ENCODE data around the gene THOC7.

The THOC7 gene

GRCh38 chr3:63905731-63906620 lies 42.4 kb upstream of the THOC7 start:
- Histone ChIP-seq H3K4me2 (ENCODE audit: low read depth, low read length) (no peak overlapping the region), H3K79me2 (ENCODE audit: low read length) (peaks cover 14% of the 10 kb centered on the region; the same call in 1 of the 2 replicates), H3K9me3 (replicated peaks; ENCODE audit: insufficient read depth, low read length) (no peaks in the 10 kb centered on the region), H4K20me1 (ENCODE audit: insufficient read depth, low read length) (no peaks in the 10 kb centered on the region), H3F3A (ENCODE audit: insufficient read depth, low read length) (peaks cover 6% of the 10 kb centered on the region), H3K36me3 (replicated peaks; ENCODE audit: insufficient read depth, low read length) (no peaks in the 10 kb centered on the region), H3K9me2 (replicated peaks; ENCODE audit: insufficient read depth, low read length) (no peaks in the 10 kb centered on the region), H3K4me1 (ENCODE audit: low read length) (peaks cover 11% of the 10 kb centered on the region), H3K27me3 (replicated peaks; ENCODE audit: insufficient read depth, low read length) (no peaks in the 10 kb centered on the region), H3K9ac (ENCODE audit: low read length) (no peak overlapping the region), H3K4me3 (ENCODE audit: low read length) (no peak overlapping the region), H3K27ac (ENCODE audit: low read length) (no peak overlapping the region), H2AFZ (ENCODE audit: low read length) (no peak overlapping the region)
- DNase-seq = no peak
- TF ChIP-seq, protein P1, sequence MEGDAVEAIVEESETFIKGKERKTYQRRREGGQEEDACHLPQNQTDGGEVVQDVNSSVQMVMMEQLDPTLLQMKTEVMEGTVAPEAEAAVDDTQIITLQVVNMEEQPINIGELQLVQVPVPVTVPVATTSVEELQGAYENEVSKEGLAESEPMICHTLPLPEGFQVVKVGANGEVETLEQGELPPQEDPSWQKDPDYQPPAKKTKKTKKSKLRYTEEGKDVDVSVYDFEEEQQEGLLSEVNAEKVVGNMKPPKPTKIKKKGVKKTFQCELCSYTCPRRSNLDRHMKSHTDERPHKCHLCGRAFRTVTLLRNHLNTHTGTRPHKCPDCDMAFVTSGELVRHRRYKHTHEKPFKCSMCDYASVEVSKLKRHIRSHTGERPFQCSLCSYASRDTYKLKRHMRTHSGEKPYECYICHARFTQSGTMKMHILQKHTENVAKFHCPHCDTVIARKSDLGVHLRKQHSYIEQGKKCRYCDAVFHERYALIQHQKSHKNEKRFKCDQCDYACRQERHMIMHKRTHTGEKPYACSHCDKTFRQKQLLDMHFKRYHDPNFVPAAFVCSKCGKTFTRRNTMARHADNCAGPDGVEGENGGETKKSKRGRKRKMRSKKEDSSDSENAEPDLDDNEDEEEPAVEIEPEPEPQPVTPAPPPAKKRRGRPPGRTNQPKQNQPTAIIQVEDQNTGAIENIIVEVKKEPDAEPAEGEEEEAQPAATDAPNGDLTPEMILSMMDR (IDR thresholded peaks at IDR 0.05; ENCODE audit: low read length) = no peak
- TF ChIP-seq EZH2 (optimal IDR thresholded peaks at IDR 0.05; ENCODE audit: low read depth, low read length) (no peak), EZH2phosphoT487 (IDR thresholded peaks at IDR 0.05; ENCODE audit: low read length) (no peak)

DNA sequence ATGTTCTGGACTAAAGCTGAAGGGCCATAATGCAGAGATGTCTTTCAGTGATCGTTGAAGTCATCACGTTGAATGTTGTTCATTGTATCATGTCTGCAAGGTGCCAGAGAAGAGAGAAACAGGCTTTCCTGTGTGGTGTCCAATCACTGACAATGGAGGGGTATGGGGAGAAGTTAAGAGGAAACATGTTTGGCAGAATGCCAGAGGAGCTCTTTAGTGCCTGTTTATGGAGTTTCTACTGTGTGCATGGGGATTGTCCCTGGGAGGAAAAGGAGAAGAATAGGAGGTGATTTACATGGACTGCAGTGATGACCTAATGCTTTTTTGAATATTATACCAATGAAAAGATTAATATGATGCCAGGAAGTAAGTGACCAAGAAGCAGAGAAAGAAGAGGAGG lies 36.9 kb upstream of the THOC7 start:
- Histone ChIP-seq H3F3A (ENCODE audit: insufficient read depth, low read length) (0 out of 2 replicates have a peak, but pooled peaks cover 2% of the 10 kb centered on the region), H3K9ac (ENCODE audit: low read length) (no peak overlapping the region), H3K4me3 (ENCODE audit: low read length) (no peak overlapping the region), H3K9me3 (replicated peaks; ENCODE audit: insufficient read depth, low read length) (no peaks in the 10 kb centered on the region), H3K4me1 (ENCODE audit: low read length) (peaks cover 16% of the 10 kb centered on the region), H3K27ac (ENCODE audit: low read length) (no peak overlapping the region), H3K27me3 (replicated peaks; ENCODE audit: insufficient read depth, low read length) (no peaks in the 10 kb centered on the region), H3K4me2 (ENCODE audit: low read depth, low read length) (no peak overlapping the region), H3K9me2 (replicated peaks; ENCODE audit: insufficient read depth, low read length) (no peaks in the 10 kb centered on the region), H4K20me1 (ENCODE audit: insufficient read depth, low read length) (no peaks in the 10 kb centered on the region), H3K36me3 (replicated peaks; ENCODE audit: insufficient read depth, low read length) (0 out of 2 replicates have a peak, but pooled peaks cover 4% of the 10 kb centered on the region), H3K79me2 (ENCODE audit: low read length) (peaks cover 24% of the 10 kb centered on the region), H2AFZ (ENCODE audit: low read length) (no peak overlapping the region)
- no peak for DNase-seq
- TF ChIP-seq, protein P1 (IDR thresholded peaks at IDR 0.05; ENCODE audit: low read length) = no peak
- TF ChIP-seq EZH2phosphoT487 (IDR thresholded peaks at IDR 0.05; ENCODE audit: low read length) = no peak
- no peak for TF ChIP-seq EZH2 (optimal IDR thresholded peaks at IDR 0.05; ENCODE audit: low read depth, low read length)

GRCh38 chr3:63900010-63900409 lies 36.4 kb upstream of the THOC7 start:
- no peak overlapping the region for H3K4me3 ChIP-seq (ENCODE audit: low read length)
- no peak for DNase-seq
- 0 out of 2 replicates have a peak, but pooled peaks cover 4% of the 10 kb centered on the region for H3K36me3 ChIP-seq (replicated peaks; ENCODE audit: insufficient read depth, low read length)
- no peak overlapping the region for H3K9ac ChIP-seq (ENCODE audit: low read length)
- no peaks in the 10 kb centered on the region for H3K9me2 ChIP-seq (replicated peaks; ENCODE audit: insufficient read depth, low read length)
- H2AFZ ChIP-seq (ENCODE audit: low read length) = no peak overlapping the region
- TF ChIP-seq EZH2 (optimal IDR thresholded peaks at IDR 0.05; ENCODE audit: low read depth, low read length) = no peak
- TF ChIP-seq, protein P1 (IDR thresholded peaks at IDR 0.05; ENCODE audit: low read length) = no peak
- no peak for TF ChIP-seq EZH2phosphoT487 (IDR thresholded peaks at IDR 0.05; ENCODE audit: low read length)
- no peak overlapping the region for H3K4me2 ChIP-seq (ENCODE audit: low read depth, low read length)
- 0 out of 2 replicates have a peak, but pooled peaks cover 2% of the 10 kb centered on the region for H3F3A ChIP-seq (ENCODE audit: insufficient read depth, low read length)
- H3K9me3 ChIP-seq (replicated peaks; ENCODE audit: insufficient read depth, low read length) = no peaks in the 10 kb centered on the region
- peaks cover 20% of the 10 kb centered on the region for H3K4me1 ChIP-seq (ENCODE audit: low read length)
- H3K79me2 ChIP-seq (ENCODE audit: low read length) = peaks cover 29% of the 10 kb centered on the region
- H4K20me1 ChIP-seq (ENCODE audit: insufficient read depth, low read length) = no peaks in the 10 kb centered on the region
- H3K27ac ChIP-seq (ENCODE audit: low read length) = no peak overlapping the region
- no peaks in the 10 kb centered on the region for H3K27me3 ChIP-seq (replicated peaks; ENCODE audit: insufficient read depth, low read length)

Data from MM.1S (cell line).